HepG2 (cell line): ENCODE measurements around the gene PDXDC1.
"Not testable (repeated sequence)": the region's sequence is repeated elsewhere in the genome, so short reads cannot be mapped to it uniquely, and the experiment has no call there.

Experiments
- ARID4A ChIP-seq: sonication (generic); formaldehyde crosslinking; IDR thresholded peaks from 2 replicates; pipeline ENCODE4 v1.5.0; 2020; ENCODE audit warnings: mild to moderate bottlenecking, missing genetic modification reagents, borderline replicate concordance
- POLR2A ChIP-seq, 2 experiments: IDR thresholded peaks; 2 replicates each; pipeline ENCODE4 v1.6.1; 2011; ENCODE audit warnings: low read depth in 2 of 2, low read length in 2 of 2, mild to moderate bottlenecking in 1 of 2, moderate library complexity in 1 of 2; ENCODE audit not compliant: insufficient read depth in 1 of 2

GRCh38 chr16:15024858-15025199 lies 50.0 kb downstream of the PDXDC1 start:
- TF ChIP-seq ARID4A; POLR2A (IDR thresholded peaks at IDR 0.05; ENCODE audit: insufficient read depth in 1 of 2, low read depth in 2 of 2, low read length in 2 of 2): not testable (repeated sequence)
